Large intestine (tissue), 12 donors: ENCODE data around the gene SHB. TPM values are rescaled to one million over a fixed set of nuclear protein-coding genes. Genes with fewer than 3 reads are reported as not detected.
A peak's percentile ranks its signal among the peaks of the same experiment; 100 is the strongest.

ENCODE experiments used
- DNase-seq, 2 donors: peaks; one replicate each; pipeline versions ENCODE4 v3.0.0 to v3.0.0-alpha.2; 2013
- H3K27ac ChIP-seq: one replicate; pipeline ENCODE4 v1.5.1; 2013; ENCODE audit warnings: low read length
- H3K27me3 ChIP-seq: 2 replicates; pipeline ENCODE4 v1.6.1; 2013; ENCODE audit warnings: low read length; ENCODE audit not compliant: control insufficient read depth, insufficient read depth
- H3K36me3 ChIP-seq: 2 replicates; pipeline ENCODE4 v1.6.1; 2013; ENCODE audit warnings: low read length; ENCODE audit not compliant: control insufficient read depth, insufficient read depth
- H3K4me1 ChIP-seq: one replicate; pipeline ENCODE4 v1.6.1; 2013; ENCODE audit warnings: low read length; ENCODE audit not compliant: control insufficient read depth, insufficient read depth
- H3K4me3 ChIP-seq: one replicate; pipeline ENCODE4 v1.5.1; 2013; ENCODE audit warnings: low read length
- H3K9me3 ChIP-seq: one replicate; pipeline ENCODE4 v1.6.1; 2013; ENCODE audit warnings: mild to moderate bottlenecking, low read depth, low read length, moderate library complexity; ENCODE audit not compliant: control insufficient read depth
- WGBS: methylation state at CpG from one replicate; pipeline ENCODE4 v1.1.5; 2013; ENCODE audit warnings: low lambda C conversion rate; ENCODE audit not compliant: insufficient coverage; 5-methylcytosine and 5-hydroxymethylcytosine counted together
- long read RNA-seq, 11 donors: transcript quantifications; one replicate each; lab custom pipeline, GENCODE V29; 2026
- polyA plus RNA-seq: library from polyadenylated mRNA; unstranded; fragments of 120-200 nt; gene quantifications from one replicate; pipeline ENCODE4 v1.2.1, GENCODE V29; 2013

Gene SHB
- polyA plus RNA-seq = 17.8 TPM
- long read RNA-seq, donor 1, transcript SHB-201 (6 exons, 2,783 nt) = major isoform, 7 of 7 reads
- long read RNA-seq, donor 1, partial matches to known transcripts = 0 of 7 reads
- long read RNA-seq, donor 1, other reads (novel, unspliced or antisense) = 0 of 7 reads
- long read RNA-seq, donor 2, transcript SHB-201 (6 exons, 2,783 nt) = major isoform, 10 of 10 reads
- long read RNA-seq, donor 2, partial matches to known transcripts = 0 of 10 reads
- long read RNA-seq, donor 2, other reads (novel, unspliced or antisense) = 0 of 10 reads
- long read RNA-seq, donor 3 = 0 reads
- long read RNA-seq, donor 4 = 0 reads
- long read RNA-seq, donor 5, partial matches to known transcripts = 0 of 3 reads
- long read RNA-seq, donor 5, other reads (novel, unspliced or antisense) = 0 of 3 reads
- long read RNA-seq, donor 6, transcript SHB-201 (6 exons, 2,783 nt) = major isoform, 14 of 14 reads
- long read RNA-seq, donor 6, partial matches to known transcripts = 0 of 14 reads
- long read RNA-seq, donor 6, other reads (novel, unspliced or antisense) = 0 of 14 reads
- long read RNA-seq, donor 7, partial matches to known transcripts = 0 of 1 reads
- long read RNA-seq, donor 7, other reads (novel, unspliced or antisense) = 0 of 1 reads
- long read RNA-seq, donor 8, transcript SHB-201 (6 exons, 2,783 nt) = major isoform, 5 of 18 reads
- long read RNA-seq, donor 8, partial matches to known transcripts = 13 of 18 reads
- long read RNA-seq, donor 8, other reads (novel, unspliced or antisense) = 0 of 18 reads
- long read RNA-seq, donor 9, transcript SHB-201 (6 exons, 2,783 nt) = major isoform, 5 of 13 reads
- long read RNA-seq, donor 9, partial matches to known transcripts = 8 of 13 reads
- long read RNA-seq, donor 9, other reads (novel, unspliced or antisense) = 0 of 13 reads
- long read RNA-seq, donor 10, transcript SHB-201 (6 exons, 2,783 nt) = major isoform, 12 of 12 reads
- long read RNA-seq, donor 10, partial matches to known transcripts = 0 of 12 reads
- long read RNA-seq, donor 10, other reads (novel, unspliced or antisense) = 0 of 12 reads
- long read RNA-seq, donor 11, transcript SHB-201 (6 exons, 2,783 nt) = major isoform, 6 of 6 reads
- long read RNA-seq, donor 11, partial matches to known transcripts = 0 of 6 reads
- long read RNA-seq, donor 11, other reads (novel, unspliced or antisense) = 0 of 6 reads

- peak; percentile 63 to 73 for DNase-seq
- Histone ChIP-seq H3K27ac (peak within 1 kb of the TSS; percentile 98), H3K36me3 (no peaks in the 10 kb centered on the region), H3K4me1 (peaks cover 28% of the 10 kb centered on the region), H3K27me3 (no peaks in the 10 kb centered on the region), H3K9me3 (no peaks in the 10 kb centered on the region), H3K4me3 (peak within 1 kb of the TSS; percentile 88)
- WGBS = no CpG with 5 or more reads among the region's 134 CpGs
Measured at GRCh38 chr9:38068701-38069628, at the start of gene SHB. Gene SHB (minus strand): TSS chr9:38069227. CDS start chr9:38068645, 582 bp downstream.

- Histone ChIP-seq H3K4me3 (no peak overlapping the region), H3K4me1 (no peaks in the 10 kb centered on the region), H3K36me3 (no peaks in the 10 kb centered on the region), H3K27me3 (peaks cover 2% of the 10 kb centered on the region), H3K27ac (no peak overlapping the region), H3K9me3 (no peaks in the 10 kb centered on the region)
- no CpG with 5 or more reads among the region's 5 CpGs for WGBS
- peak in 1 of 2 donors; percentile 16 for DNase-seq
Measured at GRCh38 chr9:38117651-38118050, 48.6 kb upstream of the SHB start.

DNA sequence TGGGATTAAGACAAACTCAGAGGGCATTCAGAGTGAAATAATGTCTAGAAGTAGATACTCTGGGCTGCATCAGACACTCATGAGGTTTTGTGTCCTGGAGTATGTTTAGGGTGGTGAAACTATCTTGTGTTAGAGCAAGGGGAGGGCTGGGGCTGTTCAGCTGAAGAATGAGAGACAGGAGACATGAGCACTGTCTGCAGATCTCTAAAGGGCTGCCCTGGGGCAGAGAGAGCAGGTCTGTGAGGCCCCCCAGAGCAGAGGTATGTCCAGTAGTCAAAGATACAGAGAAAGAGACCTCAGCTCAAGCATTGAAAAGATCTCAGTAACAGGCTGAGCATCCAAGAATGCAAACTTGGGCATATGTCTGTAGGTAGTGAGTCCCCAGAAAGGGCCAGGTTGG lies 45.9 kb upstream of the SHB start:
- Histone ChIP-seq H3K4me1 (no peaks in the 10 kb centered on the region), H3K27ac (no peak overlapping the region), H3K36me3 (no peaks in the 10 kb centered on the region)

DNA sequence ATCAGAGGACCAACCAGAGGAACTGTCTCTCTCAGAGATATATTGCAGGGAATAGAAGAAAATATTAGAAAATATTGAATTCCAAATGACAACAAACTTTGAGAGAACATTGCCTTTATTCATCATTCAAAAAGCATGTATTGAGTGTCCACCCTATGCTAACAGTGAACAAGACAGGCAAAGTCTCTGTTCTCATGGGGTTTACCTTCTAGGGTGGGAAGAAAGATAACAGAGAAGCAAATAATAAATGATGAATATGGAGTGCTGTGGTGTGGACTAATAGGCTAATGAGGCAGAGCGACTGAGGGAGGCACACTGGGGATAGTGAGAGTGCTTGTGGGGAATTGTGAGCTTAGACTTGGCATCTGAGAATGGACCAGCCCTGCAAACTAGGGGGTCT lies 43.4 kb upstream of the SHB start:
- peaks cover 2% of the 10 kb centered on the region for H3K27me3 ChIP-seq
- WGBS = 100% methylated on average over 1 of the region's 1 CpG
- no peak for DNase-seq
- H3K27ac ChIP-seq = no peak overlapping the region
- no peaks in the 10 kb centered on the region for H3K36me3 ChIP-seq
- no peak overlapping the region for H3K4me3 ChIP-seq
- H3K4me1 ChIP-seq = peaks cover 14% of the 10 kb centered on the region
- no peaks in the 10 kb centered on the region for H3K9me3 ChIP-seq

More for the DNA sequence above, 45.9 kb upstream of the SHB start:
- H3K27me3 ChIP-seq = peaks cover 2% of the 10 kb centered on the region
- DNase-seq = no peak
- H3K9me3 ChIP-seq = no peaks in the 10 kb centered on the region
- no peak overlapping the region for H3K4me3 ChIP-seq

GRCh38 chr9:38112049-38112448 lies 43.0 kb upstream of the SHB start:
- H3K27me3 ChIP-seq = peaks cover 2% of the 10 kb centered on the region
- 100% methylated on average over 1 of the region's 5 CpGs for WGBS

GRCh38 chr9:38110476-38110875 lies 41.4 kb upstream of the SHB start:
- H3K4me3 ChIP-seq = no peak overlapping the region
- H3K9me3 ChIP-seq = no peaks in the 10 kb centered on the region
- no CpG with 5 or more reads among the region's 6 CpGs for whole genome bisulfite sequencing
- H3K4me1 ChIP-seq = peaks cover 19% of the 10 kb centered on the region
- H3K27me3 ChIP-seq = peaks cover 2% of the 10 kb centered on the region
- DNase-seq = no peak
- no peak overlapping the region for H3K27ac ChIP-seq
- H3K36me3 ChIP-seq = no peaks in the 10 kb centered on the region

More at GRCh38 chr9:38112049-38112448, 43.0 kb upstream of the SHB start:
- DNase-seq = no peak
- Histone ChIP-seq H3K4me1 (peaks cover 17% of the 10 kb centered on the region), H3K9me3 (no peaks in the 10 kb centered on the region), H3K4me3 (no peak overlapping the region), H3K36me3 (no peaks in the 10 kb centered on the region), H3K27ac (no peak overlapping the region)

- Histone ChIP-seq H3K36me3 (no peaks in the 10 kb centered on the region), H3K4me1 (peaks cover 19% of the 10 kb centered on the region)
- WGBS = 72% methylated on average over 3 of the region's 6 CpGs
Measured at GRCh38 chr9:38109601-38110000, 40.6 kb upstream of the SHB start.

DNA sequence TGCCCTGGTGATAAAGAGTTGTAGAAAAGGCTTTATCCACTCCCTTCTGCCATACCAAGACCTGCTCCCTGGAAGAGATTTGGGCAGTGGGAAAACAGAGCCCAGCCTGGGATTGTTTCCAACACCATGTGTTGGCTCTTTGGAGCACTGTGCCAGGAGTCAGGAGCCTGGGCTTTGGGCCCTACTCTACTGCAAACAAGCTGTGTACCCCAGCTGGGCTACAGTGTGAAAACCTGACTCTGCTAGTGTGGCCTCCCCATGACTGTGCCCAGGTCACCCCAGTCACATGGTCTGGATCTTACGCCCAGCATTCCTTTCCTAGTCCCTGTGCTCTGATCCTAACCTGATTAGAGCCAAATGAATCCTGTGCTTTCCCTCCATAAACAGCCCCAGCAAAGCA lies 39.3 kb upstream of the SHB start:
- no peaks in the 10 kb centered on the region for H3K27me3 ChIP-seq
- no CpG with 5 or more reads among the region's 1 CpG for WGBS

More at GRCh38 chr9:38109601-38110000, 40.6 kb upstream of the SHB start:
- Histone ChIP-seq H3K9me3 (no peaks in the 10 kb centered on the region), H3K4me3 (no peak overlapping the region), H3K27ac (no peak overlapping the region), H3K27me3 (no peaks in the 10 kb centered on the region)
- no peak for DNase-seq

GRCh38 chr9:38107811-38108304 lies 38.8 kb upstream of the SHB start:
- peaks cover 19% of the 10 kb centered on the region for H3K4me1 ChIP-seq
- H3K27ac ChIP-seq = peak overlapping the region; percentile 50
- no peaks in the 10 kb centered on the region for H3K27me3 ChIP-seq
- WGBS = no CpG with 5 or more reads among the region's 8 CpGs
- H3K9me3 ChIP-seq = no peaks in the 10 kb centered on the region
- H3K4me3 ChIP-seq = no peak overlapping the region
- DNase-seq = peak; percentile 28 to 62
- no peaks in the 10 kb centered on the region for H3K36me3 ChIP-seq

More for the DNA sequence above, 39.3 kb upstream of the SHB start:
- no peaks in the 10 kb centered on the region for H3K9me3 ChIP-seq
- no peak overlapping the region for H3K4me3 ChIP-seq
- DNase-seq = peak in 1 of 2 donors; percentile 37
- H3K27ac ChIP-seq = peak overlapping the region; percentile 50
- H3K4me1 ChIP-seq = peaks cover 19% of the 10 kb centered on the region
- H3K36me3 ChIP-seq = no peaks in the 10 kb centered on the region
